ENCODE measurements around the gene PAGE4.

PAGE4 gene

DNA sequence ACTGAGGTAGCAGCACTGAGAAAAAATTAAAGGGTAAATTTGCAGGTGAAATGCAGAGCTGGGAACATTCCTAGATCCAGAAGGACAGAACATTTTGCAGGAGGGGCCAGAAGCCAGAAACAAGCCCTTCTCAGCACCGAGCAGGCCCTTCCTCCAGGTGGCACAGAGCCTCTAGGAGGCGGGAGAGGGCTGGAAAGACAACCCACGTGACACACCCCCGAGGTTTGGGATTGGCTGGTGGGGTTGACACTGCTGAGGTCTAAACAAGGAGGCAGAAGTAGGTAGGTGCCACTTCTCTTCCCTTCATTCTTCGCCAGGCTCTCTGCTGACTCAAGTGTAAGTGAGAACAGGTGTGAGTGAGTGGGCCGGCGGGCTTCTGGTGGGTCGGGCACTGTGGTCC lies at the start of gene PAGE4:
PAGE4 (plus strand) TSS at position 288 of the 400 bp plus-strand sequence. CDS start 1,126 bp downstream, outside the sequence.
- no peak for DNase-seq (ENCODE audit: low read depth in 2 of 2)

GRCh38 chrX:49784747-49785280 lies 44.3 kb upstream of the PAGE4 start:
- no peak for DNase-seq (ENCODE audit: low read depth in 2 of 2)

DNA sequence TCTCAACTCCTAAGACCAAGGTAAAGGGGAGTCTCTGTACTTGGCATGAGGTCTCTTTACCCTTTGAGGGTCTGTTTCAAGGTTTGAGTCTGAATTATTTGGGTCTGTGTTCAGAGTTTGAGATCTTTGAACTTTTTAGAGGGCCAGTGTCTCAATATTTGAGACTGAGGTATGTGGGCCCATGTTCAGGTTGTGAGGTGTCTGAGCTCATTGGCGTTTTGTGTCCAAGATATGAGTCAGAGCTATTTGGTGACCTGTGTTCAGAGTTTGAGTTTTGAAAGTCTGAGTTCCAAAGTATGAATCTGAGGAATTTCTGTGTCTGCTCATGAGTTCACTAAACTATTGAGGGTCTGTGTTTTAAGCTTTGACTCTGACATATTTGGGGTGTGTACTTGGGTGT lies 36.7 kb upstream of the PAGE4 start:
- no peak for DNase-seq (ENCODE audit: low read depth in 2 of 2)

GRCh38 chrX:49793686-49794085 lies 35.4 kb upstream of the PAGE4 start:
- DNase-seq (ENCODE audit: low read depth in 2 of 2) = no peak

DNA sequence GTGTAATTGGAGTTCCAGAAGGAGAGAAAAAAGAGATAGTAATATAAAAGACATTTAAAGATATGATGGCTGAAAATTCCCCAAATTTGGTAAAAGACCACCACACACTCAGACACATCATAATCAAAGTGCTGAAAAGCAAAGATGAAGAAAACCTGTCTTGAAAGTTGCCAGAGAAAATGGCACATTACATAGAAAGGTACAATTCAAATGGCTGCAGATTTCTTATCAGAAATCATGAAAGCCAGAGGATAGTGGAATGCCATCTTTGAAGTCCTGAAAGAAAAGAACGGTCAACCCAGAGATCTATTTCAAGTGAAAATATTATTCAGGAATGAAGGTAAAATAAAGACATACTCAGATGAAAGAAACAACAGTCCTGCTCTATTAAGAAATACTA lies 29.3 kb upstream of the PAGE4 start:
- no peak for DNase-seq (ENCODE audit: low read depth in 2 of 2)

DNA sequence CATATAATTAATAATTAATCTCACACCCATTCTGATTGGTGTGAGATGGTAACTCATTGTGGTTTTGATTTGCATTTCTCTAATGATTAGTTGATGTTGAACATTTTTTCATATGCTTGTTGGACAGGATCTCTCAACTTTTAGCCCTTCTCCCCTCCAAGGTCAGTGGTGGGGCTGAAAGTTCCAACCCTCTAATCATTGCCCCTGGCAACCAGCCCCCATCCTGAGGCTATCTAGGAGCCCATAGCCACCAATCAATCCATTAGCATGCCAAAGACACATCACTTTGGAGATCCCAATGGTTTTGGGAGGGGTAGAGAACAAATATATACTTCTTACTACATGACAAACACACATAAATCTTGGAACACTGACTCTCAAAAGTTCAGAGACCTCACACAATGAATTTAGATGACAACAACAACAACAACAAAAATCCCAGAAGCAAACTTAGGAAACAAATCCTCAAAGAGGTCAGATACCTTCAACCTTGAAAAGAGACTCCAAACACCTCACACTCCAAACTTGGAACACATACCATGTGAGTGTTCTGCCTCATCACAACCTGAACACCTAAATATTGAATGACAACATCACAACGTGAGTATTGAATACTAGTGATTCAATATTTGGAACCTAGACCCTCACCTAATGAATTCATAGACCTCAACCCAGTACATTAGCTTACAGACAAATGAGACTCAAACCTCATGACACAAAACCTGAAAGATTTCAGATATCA lies 19.0 kb upstream of the PAGE4 start:
- DNase-seq (ENCODE audit: low read depth in 2 of 2) = no peak

DNA sequence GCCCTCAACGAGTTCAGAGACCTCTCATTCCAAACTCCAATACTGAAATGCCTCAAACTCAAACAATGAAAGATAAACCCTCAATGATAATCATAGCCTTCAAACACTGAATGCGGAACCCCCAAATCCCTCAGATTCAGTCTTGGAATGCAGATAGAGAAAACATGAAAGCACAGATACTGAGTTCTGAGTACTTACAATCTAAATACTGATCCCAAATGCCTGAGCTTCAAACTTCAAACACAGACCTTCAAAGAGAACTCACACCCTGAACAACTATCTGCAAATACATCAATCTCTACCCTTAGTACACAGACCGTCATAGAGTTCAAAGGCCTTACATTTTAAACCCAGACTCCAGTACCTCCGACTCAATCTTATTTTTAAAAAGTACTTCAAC lies 16.9 kb upstream of the PAGE4 start:
- DNase-seq (ENCODE audit: low read depth in 2 of 2) = no peak

- no peak for DNase-seq (ENCODE audit: low read depth in 2 of 2)
Observed at GRCh38 chrX:49816435-49816834, 12.7 kb upstream of the PAGE4 start.

- DNase-seq (ENCODE audit: low read depth in 2 of 2) = no peak
Observed at GRCh38 chrX:49838374-49838773, 9.3 kb downstream of the PAGE4 start.

DNA sequence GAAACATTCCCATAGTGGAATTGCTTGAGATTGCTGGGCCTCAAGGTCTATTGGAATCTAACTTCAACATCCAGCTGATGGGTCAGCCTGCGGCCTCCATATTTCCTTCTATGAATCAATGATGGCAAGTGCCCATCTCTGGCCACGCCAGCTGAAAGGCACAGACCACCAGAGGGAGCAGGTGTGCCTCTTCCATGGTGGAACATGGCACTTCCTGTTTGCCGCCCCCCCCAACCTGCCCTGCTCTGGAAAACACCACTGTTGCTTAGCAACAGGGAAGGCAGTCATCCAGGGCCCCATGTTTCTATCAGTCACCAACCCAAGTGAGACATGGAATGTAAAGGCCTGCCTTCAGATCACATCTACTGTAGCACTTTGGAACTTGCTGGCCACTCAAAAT lies 11.6 kb downstream of the PAGE4 start:
- DNase-seq (ENCODE audit: low read depth in 2 of 2) = peak in 1 of 2 donors; percentile 18

GRCh38 chrX:49842621-49843020 lies 13.5 kb downstream of the PAGE4 start:
- no peak for DNase-seq (ENCODE audit: low read depth in 2 of 2)

GRCh38 chrX:49844611-49845010 lies 15.5 kb downstream of the PAGE4 start:
- no peak for DNase-seq (ENCODE audit: low read depth in 2 of 2)

GRCh38 chrX:49845701-49846403 lies 16.7 kb downstream of the PAGE4 start:
- no peak for DNase-seq (ENCODE audit: low read depth in 2 of 2)

DNA sequence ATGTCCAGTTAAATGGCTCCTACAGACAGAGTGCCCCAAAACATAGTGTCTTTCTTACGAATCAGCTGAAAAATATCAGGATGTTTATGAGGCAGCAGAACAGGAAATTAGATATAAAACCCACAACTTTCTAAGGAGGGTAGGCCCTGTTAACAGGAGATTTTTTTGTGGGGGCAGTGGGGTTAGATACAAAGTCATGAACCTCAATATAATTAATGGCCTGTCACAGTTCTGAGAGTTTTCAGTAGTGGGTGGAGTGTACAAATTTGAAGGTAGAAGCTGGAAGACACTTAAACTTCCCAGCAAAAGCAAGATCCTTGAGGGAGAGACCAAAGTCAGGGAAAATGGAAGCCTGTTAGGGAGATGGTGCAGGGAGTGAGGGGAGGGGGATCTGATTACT lies 17.4 kb downstream of the PAGE4 start:
- no peak for DNase-seq (ENCODE audit: low read depth in 2 of 2)

- DNase-seq (ENCODE audit: low read depth in 2 of 2) = no peak
Observed at GRCh38 chrX:49848275-49848674, 19.2 kb downstream of the PAGE4 start.

DNA sequence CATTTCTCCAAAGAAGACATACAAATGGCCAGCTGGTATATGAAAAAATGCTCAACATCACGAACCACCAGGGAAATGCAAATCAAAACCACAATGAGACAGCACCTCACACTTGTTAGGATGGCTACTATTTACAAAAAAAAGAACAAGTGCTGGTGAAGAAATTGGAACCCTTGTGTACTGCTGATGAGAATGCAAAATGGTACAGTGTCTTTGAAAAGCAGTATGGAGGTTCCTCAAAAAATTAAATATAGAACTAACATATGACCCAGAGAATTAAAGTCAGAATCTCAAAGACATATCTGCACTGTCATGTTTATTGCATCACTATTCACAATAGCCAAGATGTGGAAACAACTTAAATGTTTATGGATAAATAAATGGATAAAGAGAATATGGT lies 20.9 kb downstream of the PAGE4 start:
- DNase-seq (ENCODE audit: low read depth in 2 of 2) = no peak

GRCh38 chrX:49853661-49854060 lies 24.6 kb downstream of the PAGE4 start:
- DNase-seq (ENCODE audit: low read depth in 2 of 2) = no peak

DNA sequence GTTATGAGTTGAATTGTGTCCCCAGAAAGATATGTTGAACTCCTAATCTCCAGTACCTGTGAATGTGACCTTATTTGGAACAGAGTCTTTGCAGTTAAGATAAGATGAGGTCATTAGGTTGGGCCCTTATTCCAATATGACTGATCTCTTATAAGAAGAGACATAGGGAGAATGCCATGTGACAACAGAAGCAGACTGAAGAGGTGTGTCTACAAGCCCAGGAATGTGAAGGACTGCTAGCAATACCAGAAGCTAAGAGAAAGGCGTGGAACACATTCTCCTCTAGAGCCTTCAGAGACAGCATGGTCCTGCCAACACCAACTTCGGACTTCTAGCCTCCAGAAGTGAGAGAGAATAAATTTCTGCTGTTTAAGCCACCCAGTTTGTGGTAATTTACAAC lies 27.7 kb downstream of the PAGE4 start:
- no peak for DNase-seq (ENCODE audit: low read depth in 2 of 2)

DNA sequence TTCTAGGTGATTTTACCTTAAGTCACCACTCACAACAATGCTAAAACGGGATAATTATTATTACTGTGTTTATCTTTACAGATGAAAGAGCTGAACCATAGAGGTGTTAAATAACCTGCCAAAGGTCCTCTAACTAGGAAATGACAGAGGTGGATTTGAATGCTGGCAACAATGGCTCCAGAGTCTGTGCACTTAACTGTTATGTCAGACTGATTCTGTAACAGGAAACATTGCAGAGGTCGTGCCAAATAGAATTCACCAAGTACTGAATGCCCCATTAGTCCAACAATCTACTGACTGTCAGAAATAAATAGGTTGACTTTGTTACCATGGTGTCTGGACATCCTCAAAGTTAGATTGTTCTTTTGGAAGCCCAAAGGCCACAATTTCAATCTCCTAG lies 29.2 kb downstream of the PAGE4 start:
- DNase-seq (ENCODE audit: low read depth in 2 of 2) = no peak

DNA sequence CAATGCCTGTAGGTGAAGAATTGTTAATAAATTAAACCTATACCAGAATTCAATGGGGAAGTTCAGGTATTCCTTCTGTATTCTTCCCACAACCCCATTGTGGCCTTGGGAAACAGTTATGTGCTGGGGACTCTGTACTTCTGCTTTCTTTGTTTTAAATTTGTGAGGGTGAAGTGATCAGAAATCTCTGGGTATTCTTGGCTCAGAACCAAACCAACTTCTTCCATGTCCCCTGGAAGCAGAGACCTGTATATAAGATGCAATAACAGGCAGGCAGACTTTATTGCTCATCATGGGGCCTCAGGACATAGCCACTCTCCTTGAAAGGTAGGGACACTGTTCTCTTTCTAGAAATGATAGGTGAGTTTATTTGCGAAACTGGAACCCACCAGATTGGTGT lies 30.4 kb downstream of the PAGE4 start:
- DNase-seq (ENCODE audit: low read depth in 2 of 2) = no peak

GRCh38 chrX:49860867-49861535 lies 31.9 kb downstream of the PAGE4 start:
- DNase-seq (ENCODE audit: low read depth in 2 of 2) = no peak

- DNase-seq (ENCODE audit: low read depth in 2 of 2) = no peak
Observed at GRCh38 chrX:49862093-49862492, 33.0 kb downstream of the PAGE4 start.

DNA sequence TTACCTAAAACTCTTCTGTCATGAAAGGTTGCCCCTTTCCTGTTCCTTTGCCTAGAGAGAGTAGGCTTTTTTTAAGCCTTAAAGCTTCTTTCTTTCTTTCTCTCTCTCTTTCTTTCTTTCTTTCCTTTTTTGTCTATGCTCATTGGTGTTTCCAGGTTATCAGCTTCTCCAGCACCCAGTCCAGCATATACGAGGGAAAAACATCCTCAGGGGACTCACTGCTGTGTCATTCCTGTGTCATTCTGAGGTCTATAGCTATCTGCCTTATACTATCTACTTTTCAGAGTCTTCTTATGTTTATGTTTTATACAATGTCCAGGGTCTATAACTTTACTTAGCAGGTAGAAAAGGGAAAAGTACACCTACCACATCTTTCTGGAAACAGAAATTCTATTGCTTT lies 39.6 kb downstream of the PAGE4 start:
- DNase-seq (ENCODE audit: low read depth in 2 of 2) = no peak
